22Rv1 (cell line): Measurements from ENCODE around the gene RUFY2.

ENCODE experiments used
- ZFX ChIP-seq: fragments of 450-650 bp; IDR thresholded peaks from 2 replicates; pipeline ENCODE4 v1.6.1; 2017; ENCODE audit warnings: antibody characterized with exemption, borderline replicate concordance
- TF ChIP-seq, protein P1 (sequence below): fragments of 450-650 bp; IDR thresholded peaks from 2 replicates; pipeline ENCODE4 v1.5.1; 2017; ENCODE audit warnings: mild to moderate bottlenecking

DNA sequence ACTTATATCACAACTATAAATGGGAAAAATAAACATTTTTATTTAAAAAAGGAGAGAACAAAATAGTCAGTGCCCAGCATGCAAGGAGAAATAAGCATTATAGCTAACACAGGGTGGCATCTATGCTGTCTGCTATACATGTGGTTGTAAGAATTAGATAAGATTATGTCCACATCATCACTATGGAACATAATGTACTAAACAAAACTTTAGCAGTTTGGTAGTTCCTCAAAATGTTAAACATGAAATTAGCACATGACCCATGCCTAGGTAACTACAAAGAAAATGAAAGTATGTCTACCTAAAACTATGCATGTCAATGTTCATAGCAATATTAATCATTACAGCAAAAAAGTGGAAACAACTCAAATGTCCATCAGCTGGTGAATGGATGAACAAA, 28.7 kb upstream of the RUFY2 start:
- TF ChIP-seq, protein P1, sequence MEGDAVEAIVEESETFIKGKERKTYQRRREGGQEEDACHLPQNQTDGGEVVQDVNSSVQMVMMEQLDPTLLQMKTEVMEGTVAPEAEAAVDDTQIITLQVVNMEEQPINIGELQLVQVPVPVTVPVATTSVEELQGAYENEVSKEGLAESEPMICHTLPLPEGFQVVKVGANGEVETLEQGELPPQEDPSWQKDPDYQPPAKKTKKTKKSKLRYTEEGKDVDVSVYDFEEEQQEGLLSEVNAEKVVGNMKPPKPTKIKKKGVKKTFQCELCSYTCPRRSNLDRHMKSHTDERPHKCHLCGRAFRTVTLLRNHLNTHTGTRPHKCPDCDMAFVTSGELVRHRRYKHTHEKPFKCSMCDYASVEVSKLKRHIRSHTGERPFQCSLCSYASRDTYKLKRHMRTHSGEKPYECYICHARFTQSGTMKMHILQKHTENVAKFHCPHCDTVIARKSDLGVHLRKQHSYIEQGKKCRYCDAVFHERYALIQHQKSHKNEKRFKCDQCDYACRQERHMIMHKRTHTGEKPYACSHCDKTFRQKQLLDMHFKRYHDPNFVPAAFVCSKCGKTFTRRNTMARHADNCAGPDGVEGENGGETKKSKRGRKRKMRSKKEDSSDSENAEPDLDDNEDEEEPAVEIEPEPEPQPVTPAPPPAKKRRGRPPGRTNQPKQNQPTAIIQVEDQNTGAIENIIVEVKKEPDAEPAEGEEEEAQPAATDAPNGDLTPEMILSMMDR: no peak
- no peak for TF ChIP-seq ZFX
